HG03460 (cell line): ENCODE data around the gene SDCCAG8.

Experiments used
- ATAC-seq: cut with Tn5 transposase; IDR thresholded peaks from one replicate; pipeline ENCODE4 v1.9.1; 2021; ENCODE audit not compliant: unreplicated experiment

Gene SDCCAG8

GRCh38 chr1:243253926-243254232, 2.0 kb upstream of the SDCCAG8 start:
- ATAC-seq: no peak

DNA sequence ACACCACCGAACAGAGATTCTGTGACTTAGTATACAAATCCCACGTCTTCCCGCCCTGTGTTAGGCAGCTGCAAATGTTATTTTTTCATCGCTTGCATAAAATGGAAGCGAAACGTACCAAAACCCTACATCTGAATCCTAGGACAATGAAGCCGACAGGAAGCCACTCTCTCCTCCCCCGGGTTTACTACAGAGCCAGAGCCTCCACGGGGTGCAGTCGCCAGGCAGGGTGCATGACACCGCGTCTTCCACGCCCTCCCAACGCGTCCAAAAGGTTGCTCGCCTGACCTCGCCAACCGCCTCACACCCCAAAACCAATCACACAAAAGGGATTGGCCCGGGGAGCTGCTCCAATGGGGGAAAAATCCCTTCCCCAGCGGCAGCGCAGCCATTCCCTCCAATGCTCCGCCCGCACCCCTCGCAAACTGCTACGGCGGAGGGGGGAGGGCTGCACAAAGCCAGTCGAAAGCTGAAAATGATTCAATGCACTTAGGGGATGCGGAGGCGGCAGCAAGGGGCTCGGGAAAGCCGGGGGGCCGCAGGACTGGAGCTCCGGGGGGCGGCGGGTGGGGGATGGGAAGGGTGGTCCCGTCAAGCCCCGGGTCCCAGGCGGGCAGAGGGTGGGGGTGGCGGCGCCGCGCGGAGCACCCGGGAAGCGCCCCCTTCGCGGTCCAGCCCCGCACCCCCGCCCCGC, 1.5 kb upstream of the SDCCAG8 start:
- peak; percentile 24 for ATAC-seq

DNA sequence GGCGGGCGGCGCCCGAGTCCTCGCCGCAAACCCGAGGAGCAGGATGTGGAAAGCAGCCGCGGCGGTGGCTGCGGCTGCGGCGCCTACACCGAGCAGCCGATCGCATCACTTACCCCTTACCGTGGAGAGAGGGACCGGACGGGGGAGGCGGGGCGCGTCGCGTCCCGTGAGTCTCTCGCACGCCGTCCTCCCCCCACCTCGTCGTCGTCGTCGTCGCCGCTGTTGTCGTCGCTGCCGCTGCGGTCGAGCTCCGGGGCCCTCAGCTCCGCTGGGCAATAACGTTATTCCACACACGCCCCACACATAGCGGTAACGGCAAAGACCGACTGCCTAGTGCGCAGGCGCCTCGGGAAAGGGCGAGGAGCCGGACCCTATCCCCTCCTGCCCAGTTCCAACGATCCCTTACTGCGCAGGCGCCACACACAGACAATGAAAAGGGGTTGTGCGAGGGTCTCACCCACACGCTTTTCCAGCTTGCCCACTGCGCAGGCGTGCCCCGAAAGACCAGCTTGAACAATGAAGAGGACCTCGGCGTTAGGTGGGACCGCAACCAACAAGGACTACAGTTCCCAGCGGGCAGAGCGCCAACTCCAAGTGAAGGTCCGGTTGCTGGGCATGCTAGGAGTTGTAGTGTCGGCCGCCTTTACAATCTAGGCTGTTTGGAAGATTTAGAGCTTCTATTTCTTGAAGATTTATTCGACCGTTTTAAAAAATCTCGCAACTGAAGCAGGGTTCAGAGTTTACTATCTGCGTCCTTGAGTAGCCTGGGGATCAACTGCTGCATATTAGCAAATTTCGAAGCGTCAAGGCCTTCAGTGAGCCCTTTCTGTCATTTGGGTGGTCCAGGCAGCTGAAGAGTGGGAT, 682 bp upstream of the SDCCAG8 start, which contains the start of gene CEP170:
Gene CEP170, minus strand, starts transcription at position 355 of the 864 bp plus-strand sequence. CDS start 30,001 bp downstream, outside the sequence.
- ATAC-seq: peak; percentile 48

DNA sequence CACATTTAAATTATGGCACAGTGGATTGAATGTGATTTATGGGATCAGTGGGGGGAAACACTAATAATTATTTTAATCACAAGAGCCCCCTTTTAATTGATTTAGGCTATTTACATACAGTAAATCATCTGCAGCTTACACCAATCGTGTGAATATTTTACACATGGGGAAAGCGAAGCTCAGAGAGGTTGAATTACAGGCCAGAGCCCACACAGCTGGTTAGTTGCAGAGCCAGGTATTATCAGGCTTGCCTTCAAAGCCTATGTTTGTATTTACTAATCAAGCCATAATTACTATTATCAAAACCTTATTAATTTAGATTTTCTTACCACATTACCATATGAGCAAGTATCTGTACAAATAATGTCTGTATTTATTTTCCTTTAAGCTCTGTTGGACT, 749 bp downstream of the SDCCAG8 start:
- no peak for ATAC-seq

DNA sequence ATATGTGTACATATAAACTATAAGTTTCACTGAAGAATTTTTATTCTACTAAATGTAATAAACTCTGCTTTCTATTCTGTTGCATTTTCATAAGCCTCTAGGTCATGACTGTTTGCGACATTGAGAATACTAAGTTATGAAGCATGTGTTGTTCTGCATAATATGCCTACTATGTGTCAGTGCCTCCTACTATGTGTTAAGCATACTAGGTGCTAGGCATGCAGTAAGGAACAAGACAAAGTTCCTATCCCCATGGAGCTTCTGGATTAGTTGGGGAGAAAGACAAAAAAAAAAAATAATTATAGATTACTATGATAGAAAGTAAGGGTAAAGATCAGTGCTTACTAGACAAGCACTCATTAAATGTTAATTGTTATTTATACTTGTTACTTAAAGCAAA, 1.3 kb downstream of the SDCCAG8 start:
- ATAC-seq: no peak

DNA sequence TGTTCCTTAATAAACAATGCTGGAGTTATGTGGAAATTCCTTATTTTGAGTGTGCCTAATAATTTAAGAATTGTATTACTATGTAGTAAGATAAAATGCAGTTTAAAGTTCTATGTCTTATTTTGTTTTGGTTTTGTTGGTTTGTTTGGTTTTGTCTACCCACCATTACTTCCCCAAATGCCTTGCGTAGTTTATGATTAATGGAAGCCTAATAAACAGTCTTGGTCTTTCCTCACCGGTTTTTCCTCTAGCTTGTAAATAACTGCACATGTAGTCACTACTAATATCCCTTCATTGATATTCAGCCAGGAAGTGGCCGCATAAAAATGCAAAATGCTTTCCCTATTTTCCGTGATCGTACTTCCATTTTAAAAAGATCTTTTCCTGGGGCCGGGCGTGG, 2.9 kb downstream of the SDCCAG8 start:
- ATAC-seq: no peak

GRCh38 chr1:243260221-243260880, 4.5 kb downstream of the SDCCAG8 start:
- ATAC-seq: no peak

GRCh38 chr1:243261390-243261789, 5.5 kb downstream of the SDCCAG8 start:
- no peak for ATAC-seq

- no peak for ATAC-seq
Observed at GRCh38 chr1:243264717-243265116, 8.9 kb downstream of the SDCCAG8 start.

DNA sequence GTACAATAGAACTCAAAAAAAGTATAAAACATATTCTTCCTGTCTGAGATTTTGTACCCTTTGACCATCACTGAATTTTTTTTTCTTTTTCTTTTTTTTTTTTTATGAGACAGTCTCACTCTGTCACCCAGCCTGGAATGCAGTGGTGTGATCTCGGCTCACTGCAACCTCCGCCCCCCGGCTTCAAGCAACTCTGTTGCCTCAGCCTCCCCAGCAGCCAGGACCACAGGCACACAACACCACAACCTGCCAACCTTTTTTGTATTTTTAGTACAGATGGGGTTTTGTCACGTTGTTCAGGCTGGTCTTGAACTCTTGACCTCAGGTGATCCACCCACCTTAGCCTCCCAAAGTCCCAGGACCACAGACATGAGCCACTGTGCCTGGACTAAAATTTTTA, 10.4 kb downstream of the SDCCAG8 start:
- no peak for ATAC-seq

GRCh38 chr1:243267471-243267880, 11.6 kb downstream of the SDCCAG8 start:
- no peak for ATAC-seq

DNA sequence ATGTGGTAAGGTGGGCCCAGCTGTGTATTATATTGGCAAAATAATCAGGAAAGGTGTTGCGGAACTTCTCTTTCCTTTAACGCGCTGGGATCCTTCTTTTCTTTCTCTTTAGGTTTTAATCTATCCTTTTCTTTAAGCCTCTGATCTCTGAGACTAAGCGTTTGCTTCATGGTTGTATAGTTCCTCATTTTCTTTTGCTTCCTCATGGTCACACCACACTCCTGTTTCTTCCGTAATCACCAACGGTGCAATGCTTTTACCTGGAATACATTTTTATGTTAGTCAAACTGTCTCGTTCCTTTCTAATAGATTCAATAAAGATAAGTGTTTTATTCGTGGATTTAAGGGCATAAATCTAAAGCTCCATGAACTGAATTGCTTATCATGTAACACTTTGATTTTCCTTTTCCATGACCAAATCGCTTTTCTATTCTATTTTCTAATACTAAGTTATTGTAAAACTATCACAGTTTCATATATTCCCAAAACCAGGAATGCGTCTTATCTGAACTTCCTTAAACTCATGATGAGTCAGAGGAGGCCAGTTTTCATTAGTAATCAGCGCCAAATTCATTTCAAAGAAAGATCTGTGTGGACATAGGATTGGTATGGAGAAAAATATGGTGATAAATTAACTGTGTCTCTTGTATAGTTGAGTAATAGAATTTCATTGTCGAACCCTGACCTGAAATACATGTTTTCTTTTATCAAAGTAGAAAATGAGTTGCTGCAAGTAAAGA, 12.2 kb downstream of the SDCCAG8 start:
- ATAC-seq: no peak

GRCh38 chr1:243268751-243269460, 13.1 kb downstream of the SDCCAG8 start:
- ATAC-seq: no peak

DNA sequence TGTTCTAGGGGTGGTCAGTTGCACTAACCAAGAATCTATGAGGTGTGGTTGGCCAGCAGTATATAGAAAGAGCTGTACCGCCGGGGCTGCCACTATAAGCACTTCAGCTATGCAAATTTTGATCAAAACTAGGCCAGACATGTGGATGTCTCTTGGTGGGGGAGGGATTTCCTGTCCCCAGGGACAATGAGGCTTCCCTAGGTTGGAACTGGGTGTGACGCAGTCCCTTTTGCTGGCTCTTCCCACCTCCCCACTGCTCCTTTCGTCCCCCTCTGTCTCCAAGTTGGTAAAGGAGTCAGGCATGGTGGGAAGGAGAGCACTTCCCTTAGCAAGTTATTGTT, 13.6 kb downstream of the SDCCAG8 start:
- peak; percentile 57 for ATAC-seq

DNA sequence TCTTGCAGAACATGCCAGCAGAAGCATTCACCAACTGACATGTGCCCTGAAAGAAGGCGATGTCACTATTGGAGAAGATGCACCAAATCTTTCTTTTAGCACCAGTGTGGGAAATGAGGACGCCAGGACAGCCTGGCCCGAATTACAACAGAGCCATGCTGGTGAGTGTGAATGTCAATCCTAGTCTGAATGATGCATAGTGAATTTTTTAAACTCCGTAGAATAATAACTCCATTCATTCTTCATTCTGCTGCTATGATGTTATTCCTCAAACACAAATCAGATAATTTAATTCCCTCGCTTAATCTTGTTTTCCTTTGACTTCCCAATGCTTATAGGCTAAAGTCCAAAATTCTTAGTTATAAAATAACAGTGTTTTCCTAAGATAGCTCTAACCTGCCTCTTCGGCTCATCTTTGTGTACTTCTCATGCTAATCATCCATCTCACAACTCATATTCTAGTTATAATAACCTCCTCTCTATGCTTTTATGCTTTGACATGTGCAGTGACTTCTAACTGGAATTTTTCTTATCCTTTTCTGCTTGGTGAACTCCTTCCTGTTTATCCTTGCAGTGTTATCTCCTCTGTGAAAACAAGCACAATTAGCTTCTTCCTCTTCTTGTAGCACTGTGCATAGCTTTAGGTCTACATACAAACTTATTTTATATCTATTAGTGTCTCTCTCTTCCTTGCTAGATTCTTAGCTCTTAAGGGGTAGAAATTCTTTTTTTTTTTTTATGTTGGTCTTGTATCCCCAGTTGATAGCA, 14.4 kb downstream of the SDCCAG8 start:
- ATAC-seq: no peak

- ATAC-seq: no peak
Observed at GRCh38 chr1:243271996-243272395, 16.2 kb downstream of the SDCCAG8 start.

DNA sequence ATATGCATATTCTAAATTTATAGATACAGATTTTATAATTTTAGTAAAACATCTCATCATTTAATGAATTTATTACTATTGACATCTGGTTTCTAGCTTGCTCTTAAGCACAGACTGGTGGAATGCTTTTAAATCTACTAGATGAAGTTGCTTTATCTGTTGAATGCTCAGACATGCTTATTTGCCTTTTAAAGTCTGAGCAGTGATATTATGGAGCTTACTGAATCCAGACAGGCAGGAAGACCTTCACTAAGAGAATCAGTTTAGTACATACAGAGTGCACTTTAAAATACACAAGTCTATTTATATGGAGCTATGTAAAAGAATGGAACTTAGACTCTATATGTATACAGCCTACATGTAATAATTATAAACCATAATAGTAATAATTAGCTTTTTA, 16.6 kb downstream of the SDCCAG8 start:
- no peak for ATAC-seq

DNA sequence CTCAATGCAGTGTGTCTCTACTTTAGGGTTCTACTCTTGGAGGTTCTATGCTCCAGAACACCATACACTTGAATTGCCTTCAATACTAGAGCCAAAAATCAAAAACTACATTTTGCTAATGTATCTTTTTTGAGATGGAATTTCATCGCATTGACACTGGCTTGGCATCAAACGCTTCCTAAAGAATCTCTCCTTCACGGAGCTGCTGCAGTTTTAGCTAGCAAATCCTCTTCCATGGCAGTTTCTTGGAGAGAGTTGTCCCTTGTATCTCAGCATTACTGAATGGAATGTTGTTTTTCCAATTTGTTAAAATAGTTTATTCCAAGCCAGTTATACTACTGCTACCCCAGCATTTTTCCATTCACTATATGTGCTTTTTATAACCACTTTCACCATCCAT, 17.7 kb downstream of the SDCCAG8 start:
- no peak for ATAC-seq

GRCh38 chr1:243273945-243274344, 18.1 kb downstream of the SDCCAG8 start:
- no peak for ATAC-seq

- no peak for ATAC-seq
Observed at GRCh38 chr1:243275316-243275715, 19.5 kb downstream of the SDCCAG8 start.
